Erythroblast (primary cell): ENCODE measurements around the gene PLCXD3.

ENCODE experiments used
- GATA1 ChIP-seq: IDR thresholded peaks from 2 replicates; pipeline ENCODE4 v1.6.1; 2011; ENCODE audit warnings: low read depth, mild to moderate bottlenecking, control low read depth, low read length, moderate library complexity
- POLR2A ChIP-seq: IDR thresholded peaks from 2 replicates; pipeline ENCODE4 v1.6.1; 2011; ENCODE audit warnings: mild to moderate bottlenecking, low read length

GRCh38 chr5:41410307-41410706 is 100.1 kb downstream of the PLCXD3 start:
- TF ChIP-seq POLR2A: no peak
- no peak for TF ChIP-seq GATA1
